Measurements from ENCODE around the gene FOSL1.

FOSL1 gene

DNA sequence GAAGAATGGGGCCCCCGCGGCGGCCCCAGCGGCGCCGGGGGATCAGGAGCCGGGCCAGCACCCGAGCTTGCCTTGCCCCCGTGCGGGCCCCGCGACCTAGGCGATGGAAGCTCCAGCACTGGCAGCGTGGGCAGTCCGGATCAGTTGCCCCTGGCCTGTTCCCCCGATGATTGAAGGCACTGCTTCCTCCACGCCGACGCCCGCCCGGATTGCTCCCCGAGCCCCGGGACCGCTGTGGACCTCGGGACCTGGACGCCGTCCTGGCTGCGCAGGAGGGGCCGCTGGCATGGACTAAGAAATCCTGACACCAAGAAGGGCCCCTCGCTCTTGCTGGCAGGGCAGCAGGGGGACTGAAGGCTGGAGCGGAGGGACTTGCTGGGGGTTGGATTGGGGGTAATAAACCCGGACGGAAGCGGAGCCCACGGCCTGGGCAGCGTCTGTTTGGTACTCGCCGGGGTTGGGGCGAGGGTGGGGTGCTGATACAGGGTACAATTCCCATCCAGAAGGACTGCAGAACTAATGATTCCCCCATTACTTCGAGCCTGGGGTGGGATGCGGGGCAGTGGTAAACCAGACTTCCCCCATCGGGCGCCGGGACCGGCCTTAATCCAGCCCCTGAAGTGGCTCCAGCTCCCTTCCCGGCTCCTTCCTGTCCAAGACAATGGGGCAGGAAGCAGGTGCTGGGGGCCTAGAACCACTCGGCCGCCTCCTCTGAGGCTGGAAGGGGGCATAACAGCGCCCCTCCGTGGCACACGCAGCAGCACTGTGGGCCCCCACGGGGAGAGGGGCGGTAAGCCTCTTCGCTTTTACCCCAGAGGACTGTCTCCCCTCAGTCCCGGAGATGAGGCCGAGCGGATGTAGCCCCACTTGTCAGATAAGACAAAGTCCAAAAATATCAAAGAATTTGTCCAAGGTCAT is 8.7 kb downstream of the FOSL1 start:
- TF ChIP-seq, protein P1, sequence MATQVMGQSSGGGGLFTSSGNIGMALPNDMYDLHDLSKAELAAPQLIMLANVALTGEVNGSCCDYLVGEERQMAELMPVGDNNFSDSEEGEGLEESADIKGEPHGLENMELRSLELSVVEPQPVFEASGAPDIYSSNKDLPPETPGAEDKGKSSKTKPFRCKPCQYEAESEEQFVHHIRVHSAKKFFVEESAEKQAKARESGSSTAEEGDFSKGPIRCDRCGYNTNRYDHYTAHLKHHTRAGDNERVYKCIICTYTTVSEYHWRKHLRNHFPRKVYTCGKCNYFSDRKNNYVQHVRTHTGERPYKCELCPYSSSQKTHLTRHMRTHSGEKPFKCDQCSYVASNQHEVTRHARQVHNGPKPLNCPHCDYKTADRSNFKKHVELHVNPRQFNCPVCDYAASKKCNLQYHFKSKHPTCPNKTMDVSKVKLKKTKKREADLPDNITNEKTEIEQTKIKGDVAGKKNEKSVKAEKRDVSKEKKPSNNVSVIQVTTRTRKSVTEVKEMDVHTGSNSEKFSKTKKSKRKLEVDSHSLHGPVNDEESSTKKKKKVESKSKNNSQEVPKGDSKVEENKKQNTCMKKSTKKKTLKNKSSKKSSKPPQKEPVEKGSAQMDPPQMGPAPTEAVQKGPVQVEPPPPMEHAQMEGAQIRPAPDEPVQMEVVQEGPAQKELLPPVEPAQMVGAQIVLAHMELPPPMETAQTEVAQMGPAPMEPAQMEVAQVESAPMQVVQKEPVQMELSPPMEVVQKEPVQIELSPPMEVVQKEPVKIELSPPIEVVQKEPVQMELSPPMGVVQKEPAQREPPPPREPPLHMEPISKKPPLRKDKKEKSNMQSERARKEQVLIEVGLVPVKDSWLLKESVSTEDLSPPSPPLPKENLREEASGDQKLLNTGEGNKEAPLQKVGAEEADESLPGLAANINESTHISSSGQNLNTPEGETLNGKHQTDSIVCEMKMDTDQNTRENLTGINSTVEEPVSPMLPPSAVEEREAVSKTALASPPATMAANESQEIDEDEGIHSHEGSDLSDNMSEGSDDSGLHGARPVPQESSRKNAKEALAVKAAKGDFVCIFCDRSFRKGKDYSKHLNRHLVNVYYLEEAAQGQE (IDR thresholded peaks at IDR 0.05; ENCODE audit: insufficient replicate concordance, low read depth): no peak
- TF ChIP-seq GABPA (IDR thresholded peaks at IDR 0.05; ENCODE audit: low read depth) (no peak), SPI1 (IDR thresholded peaks at IDR 0.05; ENCODE audit: borderline replicate concordance, low read depth) (no peak), POLR2AphosphoS5 (IDR thresholded peaks at IDR 0.05; ENCODE audit: low read depth) (no peak; the same call in 1 of the 2 replicates)
- TF ChIP-seq, protein P2, sequence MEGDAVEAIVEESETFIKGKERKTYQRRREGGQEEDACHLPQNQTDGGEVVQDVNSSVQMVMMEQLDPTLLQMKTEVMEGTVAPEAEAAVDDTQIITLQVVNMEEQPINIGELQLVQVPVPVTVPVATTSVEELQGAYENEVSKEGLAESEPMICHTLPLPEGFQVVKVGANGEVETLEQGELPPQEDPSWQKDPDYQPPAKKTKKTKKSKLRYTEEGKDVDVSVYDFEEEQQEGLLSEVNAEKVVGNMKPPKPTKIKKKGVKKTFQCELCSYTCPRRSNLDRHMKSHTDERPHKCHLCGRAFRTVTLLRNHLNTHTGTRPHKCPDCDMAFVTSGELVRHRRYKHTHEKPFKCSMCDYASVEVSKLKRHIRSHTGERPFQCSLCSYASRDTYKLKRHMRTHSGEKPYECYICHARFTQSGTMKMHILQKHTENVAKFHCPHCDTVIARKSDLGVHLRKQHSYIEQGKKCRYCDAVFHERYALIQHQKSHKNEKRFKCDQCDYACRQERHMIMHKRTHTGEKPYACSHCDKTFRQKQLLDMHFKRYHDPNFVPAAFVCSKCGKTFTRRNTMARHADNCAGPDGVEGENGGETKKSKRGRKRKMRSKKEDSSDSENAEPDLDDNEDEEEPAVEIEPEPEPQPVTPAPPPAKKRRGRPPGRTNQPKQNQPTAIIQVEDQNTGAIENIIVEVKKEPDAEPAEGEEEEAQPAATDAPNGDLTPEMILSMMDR (IDR thresholded peaks at IDR 0.05; ENCODE audit: insufficient read depth, low read length): no peak
- no peak for DNase-seq (ENCODE audit: low read depth in 1 of 2, low spot score in 1 of 2)
- H3K4me3 ChIP-seq (replicated peaks; ENCODE audit: insufficient read depth, low read length): peak overlapping the region; percentile 83
- no peaks in the 10 kb centered on the region for H3K27me3 ChIP-seq (ENCODE audit: insufficient read depth, poor library complexity, severe bottlenecking)
- peak overlapping the region; percentile 76 for H3K27ac ChIP-seq (replicated peaks)

DNA sequence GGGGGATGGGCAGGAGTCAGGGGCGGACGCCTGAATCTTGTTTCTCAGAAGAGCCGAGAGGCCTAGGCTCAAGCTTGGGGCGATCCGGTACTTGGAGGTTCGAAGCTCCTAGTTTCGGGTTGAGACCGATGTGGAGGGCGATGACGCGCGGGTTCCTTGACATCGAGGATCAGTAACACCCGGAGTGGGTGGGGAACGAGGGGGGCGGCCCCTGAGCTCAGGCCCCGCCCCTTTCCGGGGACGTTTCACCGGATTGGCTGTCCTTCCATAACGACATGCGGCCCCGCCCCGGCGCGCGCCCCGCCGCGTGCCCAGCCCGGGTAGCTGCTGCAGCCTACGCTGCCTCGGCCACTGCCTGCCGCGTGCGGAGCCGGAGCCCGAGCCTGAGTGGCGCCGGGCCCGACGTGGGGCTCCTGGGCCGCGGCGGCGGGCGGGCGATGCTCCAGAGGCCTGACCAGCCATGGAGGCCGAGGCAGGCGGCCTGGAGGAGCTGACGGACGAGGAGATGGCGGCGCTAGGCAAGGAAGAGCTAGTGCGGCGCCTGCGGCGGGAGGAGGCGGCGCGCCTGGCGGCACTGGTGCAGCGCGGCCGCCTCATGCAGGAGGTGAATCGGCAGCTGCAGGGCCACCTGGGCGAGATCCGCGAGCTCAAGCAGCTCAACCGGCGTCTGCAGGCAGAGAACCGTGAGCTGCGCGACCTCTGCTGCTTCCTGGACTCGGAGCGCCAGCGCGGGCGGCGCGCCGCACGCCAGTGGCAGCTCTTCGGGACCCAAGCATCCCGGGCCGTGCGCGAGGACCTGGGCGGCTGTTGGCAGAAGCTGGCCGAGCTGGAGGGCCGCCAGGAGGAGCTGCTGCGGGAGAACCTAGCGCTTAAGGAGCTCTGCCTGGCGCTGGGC is 9.6 kb downstream of the FOSL1 start, which contains the start of gene CCDC85B:
CCDC85B (plus strand) TSS at position 350 of the 895 bp plus-strand sequence; CDS start at position 461, 111 bp downstream.
- peak; percentile 96 to 97 for DNase-seq (ENCODE audit: low read depth in 1 of 2, low spot score in 1 of 2)
- Histone ChIP-seq H3K27ac (replicated peaks) (peak within 1 kb of the TSS; percentile 76), H3K27me3 (ENCODE audit: insufficient read depth, poor library complexity, severe bottlenecking) (no peaks in the 10 kb centered on the region), H3K4me3 (replicated peaks; ENCODE audit: insufficient read depth, low read length) (peak within 1 kb of the TSS; percentile 83)
- TF ChIP-seq, protein P1 (IDR thresholded peaks at IDR 0.05; ENCODE audit: insufficient replicate concordance, low read depth): peak; percentile 66
- TF ChIP-seq SPI1 (IDR thresholded peaks at IDR 0.05; ENCODE audit: borderline replicate concordance, low read depth) (no peak), GABPA (IDR thresholded peaks at IDR 0.05; ENCODE audit: low read depth) (no peak), POLR2AphosphoS5 (IDR thresholded peaks at IDR 0.05; ENCODE audit: low read depth) (peak; percentile 92)
- TF ChIP-seq, protein P2 (IDR thresholded peaks at IDR 0.05; ENCODE audit: insufficient read depth, low read length): no peak

DNA sequence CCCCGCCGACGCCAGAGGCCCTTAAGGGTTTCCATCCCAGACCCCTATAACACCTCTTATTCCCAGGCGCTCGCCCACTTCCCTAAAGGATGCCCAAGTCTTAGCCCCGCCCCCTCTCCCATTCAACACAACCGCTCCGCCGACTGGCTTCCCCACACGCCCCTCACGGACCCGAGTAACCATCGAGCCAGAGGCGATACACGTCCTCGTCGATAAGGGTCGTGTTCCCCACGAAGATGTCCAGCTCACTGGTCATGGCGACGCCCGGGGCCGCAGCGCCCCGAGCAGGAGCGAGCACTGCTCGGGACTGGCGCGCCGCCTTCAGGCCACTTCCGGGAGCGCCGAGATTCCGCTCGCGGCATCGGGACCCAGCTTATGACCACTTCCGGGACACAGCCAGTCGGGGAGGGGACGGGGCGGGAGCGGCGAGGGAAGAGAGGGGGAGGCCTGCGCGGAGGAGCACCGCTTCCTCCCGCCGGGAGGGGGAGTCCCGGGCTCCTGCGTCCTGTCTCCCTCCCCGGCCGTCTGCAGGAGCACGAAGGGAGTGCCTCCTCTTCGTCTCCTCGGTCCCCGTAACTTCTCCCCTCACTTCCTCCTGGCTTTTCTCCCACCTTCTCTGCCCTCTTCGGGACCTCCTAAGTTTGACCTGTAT is 11.9 kb downstream of the FOSL1 start, which contains the start of gene FIBP:
FIBP (minus strand) TSS at position 309 of the 652 bp plus-strand sequence; CDS start at position 256, 53 bp downstream.
- H3K27me3 ChIP-seq (ENCODE audit: insufficient read depth, poor library complexity, severe bottlenecking): no peaks in the 10 kb centered on the region
- peak within 1 kb of the TSS; percentile 96 for H3K4me3 ChIP-seq (replicated peaks; ENCODE audit: insufficient read depth, low read length)
- peak; percentile 95 to 98 for DNase-seq (ENCODE audit: low read depth in 1 of 2, low spot score in 1 of 2)
- TF ChIP-seq SPI1 (IDR thresholded peaks at IDR 0.05; ENCODE audit: borderline replicate concordance, low read depth) (peak; percentile 71), GABPA (IDR thresholded peaks at IDR 0.05; ENCODE audit: low read depth) (peak; percentile 88), POLR2AphosphoS5 (IDR thresholded peaks at IDR 0.05; ENCODE audit: low read depth) (peak; percentile 83)
- TF ChIP-seq, protein P1 (IDR thresholded peaks at IDR 0.05; ENCODE audit: insufficient replicate concordance, low read depth): no peak
- TF ChIP-seq, protein P2 (IDR thresholded peaks at IDR 0.05; ENCODE audit: insufficient read depth, low read length): peak; percentile 59
- H3K27ac ChIP-seq (replicated peaks): peak within 1 kb of the TSS; percentile 72
